ENCODE data around the gene CACNB3.

- TF ChIP-seq EZH2 (IDR thresholded peaks at IDR 0.05; ENCODE audit: low read length, missing control alignments), result no peak
- no peak for TF ChIP-seq CTCF (conservative IDR thresholded peaks at IDR 0.05 in 1 of 2, IDR thresholded peaks at IDR 0.05 in 1 of 2; ENCODE audit: low read depth in 1 of 2, low read length in 2 of 2)
These were observed 39.1 kb downstream of the CACNB3 start for GRCh38 chr12:48857278-48857994.

All from fibroblast of lung (primary cell).